Amniotic stem cell (primary cell): ENCODE measurements around the gene IFNGR2.
A peak's percentile ranks its signal among the peaks of the same experiment; 100 is the strongest.
"Not testable (repeated sequence)": the region's sequence is repeated elsewhere in the genome, so short reads cannot be mapped to it uniquely, and the experiment has no call there.

Source experiments
- DNase-seq: peaks from one replicate; lab custom pipeline; 2025; lab: John Stamatoyannopoulos, UW

IFNGR2 gene

GRCh38 chr21:33437140-33437539, 33.9 kb downstream of the IFNGR2 start:
- no peak for DNase-seq

GRCh38 chr21:33441489-33442477, 38.6 kb downstream of the IFNGR2 start:
- peak; percentile 35 for DNase-seq

DNA sequence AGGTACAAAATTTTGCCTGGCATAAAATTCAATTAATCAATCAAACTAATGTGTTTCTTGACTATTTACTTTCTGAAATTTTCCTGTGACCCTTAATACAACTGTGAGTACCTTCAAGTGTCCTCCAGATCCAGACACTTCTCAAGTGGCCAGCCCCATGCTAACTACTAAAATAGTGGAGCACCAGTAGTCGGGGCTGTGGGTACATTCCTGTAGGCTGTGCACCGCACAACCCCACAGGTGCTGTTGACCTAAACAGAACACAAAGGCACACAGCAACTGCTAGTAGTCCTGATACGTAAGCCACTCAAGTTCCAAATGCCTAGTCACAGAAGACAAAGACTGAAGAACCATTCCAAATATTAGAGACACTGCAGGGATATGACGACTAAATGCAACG, 40.0 kb downstream of the IFNGR2 start:
- no peak for DNase-seq

- no peak for DNase-seq
Observed at GRCh38 chr21:33444499-33444898, 41.3 kb downstream of the IFNGR2 start.

GRCh38 chr21:33446620-33447019, 43.4 kb downstream of the IFNGR2 start:
- DNase-seq, result not testable (repeated sequence)

- DNase-seq, result no peak
Observed at GRCh38 chr21:33449616-33450015, 46.4 kb downstream of the IFNGR2 start.

GRCh38 chr21:33451634-33452071, 48.4 kb downstream of the IFNGR2 start:
- DNase-seq, result no peak

DNA sequence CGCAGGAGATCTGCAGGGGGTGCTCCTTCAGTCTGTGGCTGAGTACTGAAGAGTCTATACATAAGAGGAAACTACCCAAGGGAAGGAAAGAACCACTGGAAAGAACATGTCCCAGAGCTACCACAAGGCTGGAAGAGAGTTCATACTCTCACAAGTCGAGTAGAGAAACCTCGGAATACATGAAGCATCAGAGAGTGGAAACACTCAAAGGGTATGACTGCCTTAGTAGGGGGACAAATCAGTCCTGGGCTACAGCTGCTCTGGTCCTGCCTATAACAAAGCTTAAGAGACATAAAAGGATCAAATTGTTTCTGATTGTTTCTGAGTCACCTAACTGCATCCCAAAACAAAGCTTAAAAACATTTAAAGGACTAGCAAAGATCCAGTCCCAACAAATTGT, 49.1 kb downstream of the IFNGR2 start:
- DNase-seq, result no peak

DNA sequence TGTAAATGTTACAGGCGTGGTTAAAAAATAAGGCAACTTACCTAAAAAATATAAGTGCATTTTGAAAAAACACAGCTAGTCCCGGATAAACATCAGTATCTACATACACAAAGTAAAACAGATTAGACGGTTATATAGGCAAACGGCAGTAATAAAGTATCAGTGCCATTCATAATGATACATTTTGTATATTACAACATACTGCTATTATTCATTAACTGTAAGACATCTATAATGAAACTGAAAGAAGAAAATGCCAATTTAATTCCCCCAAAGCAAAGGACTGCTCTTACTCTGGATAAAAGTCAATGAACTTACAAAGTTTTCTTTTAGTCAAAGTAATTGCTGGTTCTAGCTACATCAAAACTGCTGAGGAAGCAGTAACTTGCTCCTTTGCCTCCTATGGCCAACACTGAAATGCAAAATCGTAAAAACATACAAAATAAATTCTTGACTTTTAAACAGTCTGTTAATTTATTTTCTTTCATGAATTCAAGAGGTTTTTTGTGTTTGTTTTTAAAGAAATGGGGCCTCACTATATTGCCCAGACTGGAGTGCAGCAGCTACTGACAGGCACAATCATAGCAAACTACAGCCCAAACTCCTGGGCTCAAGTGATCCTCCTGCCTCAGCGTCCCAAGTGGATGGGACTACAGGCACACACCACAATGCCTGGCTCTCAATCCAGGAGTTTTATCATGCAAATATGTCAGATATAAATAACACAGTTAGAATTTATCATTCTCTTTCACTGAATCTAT, 52.7 kb downstream of the IFNGR2 start:
- DNase-seq, result no peak

DNA sequence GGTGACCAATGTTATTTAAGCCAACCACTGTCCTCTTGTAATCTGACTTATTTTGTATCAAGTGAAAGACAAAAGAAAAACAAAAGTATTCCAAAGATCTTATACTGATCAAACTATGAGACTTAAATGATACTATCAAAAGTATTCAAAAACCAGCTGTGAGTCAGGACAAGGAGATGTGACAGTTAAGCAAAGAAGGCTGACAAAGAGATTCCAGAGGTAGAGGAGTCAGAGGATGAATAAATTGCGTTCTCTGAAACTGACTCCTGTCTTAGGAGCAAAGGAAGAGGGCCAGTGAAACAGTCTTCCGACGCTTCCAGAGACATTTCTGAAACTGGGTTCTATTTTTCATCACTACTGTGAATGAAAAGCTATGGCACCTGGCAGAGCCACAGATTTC, 55.6 kb downstream of the IFNGR2 start:
- DNase-seq, result no peak

- no peak for DNase-seq
Observed at GRCh38 chr21:33461538-33462250, 58.5 kb downstream of the IFNGR2 start.

DNA sequence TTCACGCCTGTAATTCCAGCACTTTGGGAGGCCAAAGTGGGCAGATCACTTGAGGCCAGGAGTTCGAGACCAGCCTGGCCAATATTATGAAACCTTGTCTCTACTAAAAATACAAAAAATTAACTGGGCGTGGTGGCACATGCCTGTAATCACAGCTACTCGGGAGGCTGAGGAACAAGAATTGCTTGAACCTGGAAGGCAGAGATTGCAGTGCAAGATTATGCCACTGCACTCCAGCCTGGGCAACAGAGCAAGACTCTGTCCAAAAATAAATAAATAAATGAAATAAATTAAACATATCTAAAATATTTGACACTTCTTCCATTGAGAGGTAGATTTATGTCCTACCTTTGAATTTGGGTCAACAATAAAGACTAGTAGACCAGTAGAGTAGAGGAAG, 66.0 kb downstream of the IFNGR2 start:
- not testable (repeated sequence) for DNase-seq

GRCh38 chr21:33470701-33471100, 67.5 kb downstream of the IFNGR2 start:
- no peak for DNase-seq

DNA sequence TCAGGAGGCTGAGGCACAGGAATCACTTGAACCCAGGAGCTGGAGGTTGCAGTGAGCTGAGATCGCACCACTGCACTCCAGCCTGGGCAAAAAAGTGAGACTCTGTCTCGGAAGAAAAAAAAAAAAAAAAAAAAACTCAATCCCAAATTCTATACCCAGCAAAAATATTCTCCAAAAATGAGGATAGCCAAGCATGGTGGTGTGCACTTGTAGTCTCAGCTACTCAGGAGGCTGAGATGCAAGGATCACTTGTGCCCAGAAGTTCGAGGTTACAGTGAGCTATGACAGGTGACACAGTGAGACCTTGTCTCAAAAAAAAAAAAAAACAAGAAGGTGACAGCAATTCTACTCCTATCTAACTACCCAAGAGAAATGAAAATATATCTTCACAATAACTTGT, 70.1 kb downstream of the IFNGR2 start:
- DNase-seq, result no peak

DNA sequence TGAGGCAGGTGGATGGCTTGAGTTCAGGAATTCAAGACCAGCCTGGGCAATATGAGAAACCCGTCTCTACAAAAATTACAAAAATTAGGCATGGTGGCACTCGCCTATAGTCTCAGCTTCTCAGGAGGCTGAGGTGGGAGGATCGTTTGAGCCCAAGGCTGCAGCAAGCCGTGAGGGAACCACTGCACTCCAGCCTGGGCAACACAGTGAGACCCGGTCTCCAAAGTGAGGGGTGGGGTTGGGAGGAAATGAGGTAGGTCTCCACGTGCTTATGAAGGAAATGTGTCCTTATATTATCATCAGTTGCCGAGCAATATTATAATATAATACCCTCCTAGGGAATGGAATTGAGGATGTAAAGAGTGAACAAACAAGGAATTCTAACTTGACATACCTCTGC, 73.9 kb downstream of the IFNGR2 start:
- DNase-seq, result no peak

GRCh38 chr21:33478182-33478581, 75.0 kb downstream of the IFNGR2 start:
- no peak for DNase-seq

DNA sequence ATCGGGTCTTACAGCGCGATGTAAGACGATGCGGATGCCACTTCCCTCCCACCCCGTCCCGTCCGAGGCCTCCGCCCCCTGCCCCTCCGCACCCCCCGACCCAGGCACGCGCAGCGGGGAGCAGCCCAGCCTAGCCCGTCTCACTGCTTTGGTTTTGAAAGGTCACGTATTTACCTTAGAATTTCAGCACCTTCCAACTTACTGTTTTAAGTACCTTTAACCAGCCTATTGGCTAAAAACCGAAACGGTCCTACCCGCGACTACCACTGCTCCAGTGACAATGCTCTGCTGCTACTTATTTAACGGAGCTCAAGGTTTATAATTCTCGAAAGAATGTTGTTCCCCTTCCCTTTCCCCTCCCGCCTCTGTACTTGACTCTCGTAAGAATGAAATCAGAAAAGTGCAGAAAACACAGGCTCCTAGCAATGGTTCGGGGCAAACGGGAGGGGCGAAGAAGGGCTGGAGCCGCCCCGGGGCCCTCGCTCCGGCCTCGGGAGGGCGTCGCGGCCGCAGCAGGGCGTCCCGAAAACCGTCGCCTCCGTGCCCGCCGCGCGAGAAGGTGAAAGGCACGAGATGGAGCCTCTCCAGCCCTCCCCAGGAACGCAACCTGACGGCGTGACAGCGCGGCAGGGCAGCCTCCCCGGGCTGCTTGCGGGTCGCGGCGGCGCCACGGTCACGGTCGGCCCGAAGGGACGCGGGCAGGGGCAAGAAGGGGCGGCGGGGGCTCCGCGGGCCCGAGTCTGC, 75.9 kb downstream of the IFNGR2 start:
- DNase-seq, result no peak

GRCh38 chr21:33479679-33480480, 76.7 kb downstream of the IFNGR2 start, which contains the start of gene TMEM50B:
Gene TMEM50B (minus strand): TSS chr21:33479974. CDS start chr21:33468885, 11,089 bp downstream.
- peak; percentile 83 for DNase-seq

DNA sequence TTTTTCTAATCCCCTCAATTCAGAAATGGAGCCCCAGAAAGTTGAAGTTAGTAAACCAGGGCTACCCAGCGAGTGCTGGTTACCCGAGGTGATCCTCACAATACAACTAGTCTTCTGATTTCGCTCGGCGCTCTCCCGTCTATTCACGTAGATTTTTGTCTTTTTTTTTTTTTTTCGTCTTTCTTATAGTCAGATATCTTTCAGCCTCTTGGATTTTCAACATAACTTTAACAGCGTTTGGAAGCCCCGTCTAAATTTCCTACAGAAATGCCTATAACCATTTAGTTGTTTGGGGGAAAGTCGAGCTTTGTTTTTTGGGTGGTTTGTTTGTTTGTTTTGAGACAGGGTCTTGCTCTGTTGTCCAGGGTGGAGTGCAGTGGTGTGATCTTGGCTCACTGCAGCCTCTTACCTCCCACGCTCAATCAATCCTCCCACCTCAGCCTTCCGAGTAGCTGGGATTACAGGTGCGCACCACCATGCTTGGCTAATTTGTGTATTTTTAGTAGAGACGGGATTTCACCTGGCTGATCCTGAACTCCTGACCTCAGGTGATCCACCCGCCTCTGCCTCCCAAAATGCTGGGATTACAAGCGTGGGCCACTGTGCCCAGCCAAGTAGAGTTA, 77.4 kb downstream of the IFNGR2 start:
- DNase-seq, result no peak

DNA sequence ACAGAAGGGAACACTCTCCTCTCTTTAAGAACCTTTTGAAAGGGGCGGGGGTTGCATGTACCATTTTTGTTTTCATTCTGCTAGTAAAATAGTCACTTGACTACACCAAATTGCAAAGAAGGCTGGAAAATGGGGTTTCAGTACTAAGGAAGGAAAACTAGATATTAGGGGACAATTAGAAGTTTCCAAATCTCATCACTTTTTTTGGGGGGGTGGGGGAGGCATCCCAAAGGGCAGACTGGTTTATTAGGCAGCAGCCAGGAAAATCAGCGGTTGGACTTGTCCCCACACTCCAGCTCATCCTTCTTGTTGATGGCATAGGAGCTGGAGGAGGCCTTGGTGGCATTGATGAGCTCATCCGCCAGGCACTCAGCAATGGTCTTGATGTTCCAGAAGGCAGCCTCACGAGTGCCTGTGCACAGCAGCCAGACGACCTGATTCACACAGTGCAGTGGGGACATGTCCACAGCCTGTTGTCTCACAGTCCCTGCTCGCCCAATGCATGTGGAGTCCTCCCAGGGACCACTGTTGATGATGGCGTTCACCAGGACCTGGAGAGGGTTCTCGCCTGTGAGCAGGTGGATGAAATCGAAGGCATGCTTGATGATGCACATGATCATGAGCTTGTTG, 78.2 kb downstream of the IFNGR2 start:
- no peak for DNase-seq
